GM18526 (cell line): Measurements from ENCODE around the gene NFATC1.

ENCODE experiments used
- POLR2A ChIP-seq: IDR thresholded peaks from 3 replicates; pipeline ENCODE4 v1.6.1; 2011; ENCODE audit not compliant: insufficient read length; ENCODE audit errors: extremely low read depth

The NFATC1 gene

GRCh38 chr18:79548621-79548985 is 152.9 kb downstream of the NFATC1 start:
- no peak for TF ChIP-seq POLR2A

GRCh38 chr18:79548986-79549637 is 153.4 kb downstream of the NFATC1 start:
- TF ChIP-seq POLR2A = no peak

- no peak for TF ChIP-seq POLR2A
Observed at GRCh38 chr18:79549638-79550000, 153.9 kb downstream of the NFATC1 start.

- no peak for TF ChIP-seq POLR2A
Observed at GRCh38 chr18:79552140-79552631, 156.5 kb downstream of the NFATC1 start.

- TF ChIP-seq POLR2A = no peak
Observed at GRCh38 chr18:79552696-79553095, 157.0 kb downstream of the NFATC1 start.

GRCh38 chr18:79553154-79553553 is 157.4 kb downstream of the NFATC1 start:
- TF ChIP-seq POLR2A = no peak

- TF ChIP-seq POLR2A = no peak
Observed at GRCh38 chr18:79553696-79554095, 158.0 kb downstream of the NFATC1 start.

GRCh38 chr18:79554321-79554720 is 158.6 kb downstream of the NFATC1 start:
- TF ChIP-seq POLR2A = no peak

GRCh38 chr18:79554945-79555645 is 159.4 kb downstream of the NFATC1 start:
- no peak for TF ChIP-seq POLR2A

GRCh38 chr18:79555885-79556284 is 160.2 kb downstream of the NFATC1 start:
- TF ChIP-seq POLR2A = no peak

- no peak for TF ChIP-seq POLR2A
Observed at GRCh38 chr18:79556829-79557585, 161.3 kb downstream of the NFATC1 start.

- TF ChIP-seq POLR2A = no peak
Observed at GRCh38 chr18:79558196-79558932, 162.6 kb downstream of the NFATC1 start.

- no peak for TF ChIP-seq POLR2A
Observed at GRCh38 chr18:79558933-79559416, 163.2 kb downstream of the NFATC1 start.

GRCh38 chr18:79559436-79559835 is 163.7 kb downstream of the NFATC1 start:
- no peak for TF ChIP-seq POLR2A
